Upper lobe of left lung (tissue), 6 donors: ENCODE data around the gene IFNGR1. TPM values are rescaled to one million over a fixed set of nuclear protein-coding genes. Genes with fewer than 3 reads are reported as not detected.

Source experiments
- ATAC-seq, 2 donors: fragments of 200-7000 bp; cut with Tn5 transposase; one replicate each; pipeline ENCODE4 v1.9.1; 2022; ENCODE audit warnings: mild to moderate bottlenecking in 2 of 2, moderate library complexity in 2 of 2; ENCODE audit not compliant: low FRiP score in 2 of 2
- DNase-seq, 2 donors: peaks; one replicate each; pipeline ENCODE4 v3.0.0-alpha.2; 2019 to 2020
- H3K27ac ChIP-seq, 4 donors: fragments of 200-600 bp; sonication (generic); one replicate each; pipeline ENCODE4 v1.5.1; 2016 to 2019
- H3K27me3 ChIP-seq, 4 donors: fragments of 200-600 bp; sonication (generic); one replicate each; pipeline ENCODE4 v1.5.1; 2017 to 2019
- H3K36me3 ChIP-seq, 4 donors: fragments of 200-600 bp; sonication (generic); one replicate each; pipeline ENCODE4 v1.5.1; 2016 to 2019
- H3K4me1 ChIP-seq, 4 donors: fragments of 200-600 bp; sonication (generic); one replicate each; pipeline ENCODE4 v1.5.1; 2018 to 2019
- H3K4me3 ChIP-seq, 4 donors: fragments of 200-600 bp; sonication (generic); one replicate each; pipeline ENCODE4 v1.5.1; 2017 to 2019; ENCODE audit warnings: mild to moderate bottlenecking in 2 of 4, moderate library complexity in 1 of 4
- H3K9me3 ChIP-seq, 4 donors: fragments of 200-600 bp; sonication (generic); one replicate each; pipeline ENCODE4 v1.5.1; 2018 to 2019
- CTCF ChIP-seq, 6 experiments: fragments of 450-650 bp in 4 of 6; fragments of 200-600 bp in 2 of 6; sonication (generic) in 2 of 6; IDR thresholded peaks; one replicate each; pipeline ENCODE4 v1.5.1; 2016 to 2019; ENCODE audit warnings: antibody characterized with exemption in 6 of 6
- EP300 ChIP-seq, 4 donors: sonication (generic); formaldehyde crosslinking; IDR thresholded peaks; one replicate each; pipeline ENCODE4 v1.5.1; 2017; ENCODE audit warnings: antibody characterized with exemption in 4 of 4, control low read depth in 2 of 4
- POLR2A ChIP-seq, 4 donors: fragments of 450-650 bp; IDR thresholded peaks; one replicate each; pipeline ENCODE4 v1.5.1; 2016 to 2017; ENCODE audit warnings: antibody characterized with exemption in 4 of 4, mild to moderate bottlenecking in 2 of 4
- POLR2AphosphoS5 ChIP-seq, 2 donors: sonication (generic); formaldehyde crosslinking; IDR thresholded peaks; one replicate each; pipeline ENCODE4 v1.5.1; 2017; ENCODE audit warnings: antibody characterized with exemption in 2 of 2
- WGBS, 2 donors: methylation state at CpG; one replicate each; pipeline ENCODE4 v1.1.5; 2017 to 2018; 5-methylcytosine and 5-hydroxymethylcytosine counted together
- total RNA-seq, 6 donors: library from RNA; depleted of rRNA in 4 of 6; stranded (reverse); fragments of >200 nt in 4 of 6; gene quantifications; one replicate each; pipeline versions ENCODE4 v1.1.0 to v1.2.1, GENCODE V29; 2016 to 2021
- donor health status: DM: no; HTN: no; CAD: no; lungs with moderate emphysema.
- donor health status: DM: no; HTN: yes; CAD: no; lungs with severe emphysema.

Gene IFNGR1
- 100 to 1,000 TPM in 5 of 6 donors, 10 to 100 TPM in 1; 94.0 to 216 (median 183) TPM for total RNA-seq

GRCh38 chr6:137218917-137219663 lies at the start of gene IFNGR1:
Gene IFNGR1 (minus strand): TSS chr6:137219385. CDS start chr6:137219327, 58 bp downstream.
- ATAC-seq (peak; percentile 97), DNase-seq (peak; percentile 99 to 100)
- peak in 1 of 6 experiments; percentile 5 for TF ChIP-seq CTCF (IDR thresholded peaks at IDR 0.05)
- peak; percentile 92 to 100 (median 98) for TF ChIP-seq POLR2A (IDR thresholded peaks at IDR 0.05)
- TF ChIP-seq EP300 (IDR thresholded peaks at IDR 0.05) = peak; percentile 47 to 68 (median 64)
- TF ChIP-seq POLR2AphosphoS5 (IDR thresholded peaks at IDR 0.05) = peak; percentile 99
- Histone ChIP-seq H3K36me3 (peaks cover 0 to 2% (median 0%) of the 10 kb centered on the region in 4 donors), H3K27me3 (no peaks in the 10 kb centered on the region), H3K4me3 (peak within 1 kb of the TSS; percentile 72 to 81 (median 74)), H3K9me3 (no peaks in the 10 kb centered on the region), H3K27ac (peak within 1 kb of the TSS; percentile 97 to 100 (median 100)), H3K4me1 (peaks cover 60 to 82% (median 71%) of the 10 kb centered on the region in 4 donors)
- 0% methylated on average over 10 to 63 of the region's 64 CpGs for WGBS, 2 donors

GRCh38 chr6:137268911-137269310 lies 49.7 kb upstream of the IFNGR1 start:
- Histone ChIP-seq H3K4me1 (peaks cover 3 to 12% (median 8%) of the 10 kb centered on the region in 4 donors), H3K27ac (no peak overlapping the region), H3K27me3 (no peaks in the 10 kb centered on the region), H3K36me3 (no peaks in the 10 kb centered on the region), H3K4me3 (no peak overlapping the region), H3K9me3 (no peaks in the 10 kb centered on the region)
- no peak for ATAC-seq
- 88 to 92% methylated on average over 3 of the region's 3 CpGs for WGBS, 2 donors
- DNase-seq = no peak
- TF ChIP-seq EP300 (IDR thresholded peaks at IDR 0.05) = no peak
- TF ChIP-seq POLR2AphosphoS5 (IDR thresholded peaks at IDR 0.05) = no peak
- TF ChIP-seq CTCF (IDR thresholded peaks at IDR 0.05) = no peak
- TF ChIP-seq POLR2A (IDR thresholded peaks at IDR 0.05) = no peak

GRCh38 chr6:137266309-137266586 lies 47.1 kb upstream of the IFNGR1 start:
- no peaks in the 10 kb centered on the region for H3K9me3 ChIP-seq
- DNase-seq = no peak
- no peak overlapping the region for H3K4me3 ChIP-seq
- peak in 1 of 2 donors; percentile 9 for ATAC-seq
- no peaks in the 10 kb centered on the region for H3K27me3 ChIP-seq
- WGBS, 2 donors = 59 to 73% methylated on average over 4 of the region's 4 CpGs
- TF ChIP-seq POLR2AphosphoS5 (IDR thresholded peaks at IDR 0.05) (no peak), EP300 (IDR thresholded peaks at IDR 0.05) (no peak), POLR2A (IDR thresholded peaks at IDR 0.05) (no peak), CTCF (IDR thresholded peaks at IDR 0.05) (no peak)
- no peak overlapping the region for H3K27ac ChIP-seq
- H3K36me3 ChIP-seq = no peaks in the 10 kb centered on the region
- peaks cover 17 to 29% (median 25%) of the 10 kb centered on the region in 4 donors for H3K4me1 ChIP-seq

- no peaks in the 10 kb centered on the region for H3K9me3 ChIP-seq
- H3K27me3 ChIP-seq = no peaks in the 10 kb centered on the region
- ATAC-seq (peak in 1 of 2 donors; percentile 23), DNase-seq (no peak)
- 64 to 71% methylated on average over 7 of the region's 7 CpGs for WGBS, 2 donors
- peaks cover 22 to 34% (median 28%) of the 10 kb centered on the region in 4 donors for H3K4me1 ChIP-seq
- no peaks in the 10 kb centered on the region for H3K36me3 ChIP-seq
- no peak overlapping the region for H3K4me3 ChIP-seq
- no peak for TF ChIP-seq CTCF (IDR thresholded peaks at IDR 0.05)
- no peak for TF ChIP-seq POLR2A (IDR thresholded peaks at IDR 0.05)
- no peak overlapping the region for H3K27ac ChIP-seq
These were observed 46.5 kb upstream of the IFNGR1 start for GRCh38 chr6:137265561-137266308.
